Measurements from ENCODE around the gene FNIP2.

GRCh38 chr4:158810487-158811215 is 41.8 kb downstream of the FNIP2 start:
- TF ChIP-seq, protein P1, sequence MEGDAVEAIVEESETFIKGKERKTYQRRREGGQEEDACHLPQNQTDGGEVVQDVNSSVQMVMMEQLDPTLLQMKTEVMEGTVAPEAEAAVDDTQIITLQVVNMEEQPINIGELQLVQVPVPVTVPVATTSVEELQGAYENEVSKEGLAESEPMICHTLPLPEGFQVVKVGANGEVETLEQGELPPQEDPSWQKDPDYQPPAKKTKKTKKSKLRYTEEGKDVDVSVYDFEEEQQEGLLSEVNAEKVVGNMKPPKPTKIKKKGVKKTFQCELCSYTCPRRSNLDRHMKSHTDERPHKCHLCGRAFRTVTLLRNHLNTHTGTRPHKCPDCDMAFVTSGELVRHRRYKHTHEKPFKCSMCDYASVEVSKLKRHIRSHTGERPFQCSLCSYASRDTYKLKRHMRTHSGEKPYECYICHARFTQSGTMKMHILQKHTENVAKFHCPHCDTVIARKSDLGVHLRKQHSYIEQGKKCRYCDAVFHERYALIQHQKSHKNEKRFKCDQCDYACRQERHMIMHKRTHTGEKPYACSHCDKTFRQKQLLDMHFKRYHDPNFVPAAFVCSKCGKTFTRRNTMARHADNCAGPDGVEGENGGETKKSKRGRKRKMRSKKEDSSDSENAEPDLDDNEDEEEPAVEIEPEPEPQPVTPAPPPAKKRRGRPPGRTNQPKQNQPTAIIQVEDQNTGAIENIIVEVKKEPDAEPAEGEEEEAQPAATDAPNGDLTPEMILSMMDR (conservative IDR thresholded peaks at IDR 0.05; ENCODE audit: low read depth, low read length) = no peak
- TF ChIP-seq EZH2 (IDR thresholded peaks at IDR 0.05; ENCODE audit: borderline replicate concordance, low read depth, low read length, poor library complexity, severe bottlenecking) = no peak

All from A673 (cell line).